Measurements from ENCODE around the gene B3GALNT2.

B3GALNT2 gene

GRCh38 chr1:235442788-235443429, 61.3 kb downstream of the B3GALNT2 start:
- H3K27ac ChIP-seq (ENCODE audit: low read length) = no peak overlapping the region
- H3K36me3 ChIP-seq (ENCODE audit: control insufficient read depth, low read depth, low read length) = peaks cover 63% of the 10 kb centered on the region
- H3K4me1 ChIP-seq (ENCODE audit: control insufficient read depth, low read depth, low read length) = no peaks in the 10 kb centered on the region
- no peak overlapping the region for H3K4me3 ChIP-seq (ENCODE audit: low read length)
- H3K9ac ChIP-seq (ENCODE audit: low read length) = no peak overlapping the region
- H3K27me3 ChIP-seq (ENCODE audit: control insufficient read depth, insufficient read depth, low read length) = no peaks in the 10 kb centered on the region
- H3K9me3 ChIP-seq (ENCODE audit: control insufficient read depth, low read depth, low read length) = no peaks in the 10 kb centered on the region

GRCh38 chr1:235441159-235441685, 63.0 kb downstream of the B3GALNT2 start:
- Histone ChIP-seq H3K27me3 (ENCODE audit: control insufficient read depth, insufficient read depth, low read length) (no peaks in the 10 kb centered on the region), H3K36me3 (ENCODE audit: control insufficient read depth, low read depth, low read length) (peaks cover 62% of the 10 kb centered on the region), H3K27ac (ENCODE audit: low read length) (no peak overlapping the region), H3K9ac (ENCODE audit: low read length) (no peak overlapping the region), H3K4me1 (ENCODE audit: control insufficient read depth, low read depth, low read length) (no peaks in the 10 kb centered on the region), H3K9me3 (ENCODE audit: control insufficient read depth, low read depth, low read length) (no peaks in the 10 kb centered on the region), H3K4me3 (ENCODE audit: low read length) (no peak overlapping the region)

GRCh38 chr1:235434001-235434400, 70.3 kb downstream of the B3GALNT2 start:
- H3K4me3 ChIP-seq (ENCODE audit: low read length) = no peak overlapping the region
- no peaks in the 10 kb centered on the region for H3K9me3 ChIP-seq (ENCODE audit: control insufficient read depth, low read depth, low read length)
- no peak overlapping the region for H3K9ac ChIP-seq (ENCODE audit: low read length)
- H3K4me1 ChIP-seq (ENCODE audit: control insufficient read depth, low read depth, low read length) = no peaks in the 10 kb centered on the region
- no peak overlapping the region for H3K27ac ChIP-seq (ENCODE audit: low read length)
- H3K36me3 ChIP-seq (ENCODE audit: control insufficient read depth, low read depth, low read length) = peaks cover 24% of the 10 kb centered on the region
- no peaks in the 10 kb centered on the region for H3K27me3 ChIP-seq (ENCODE audit: control insufficient read depth, insufficient read depth, low read length)

GRCh38 chr1:235430991-235431390, 73.3 kb downstream of the B3GALNT2 start:
- Histone ChIP-seq H3K36me3 (ENCODE audit: control insufficient read depth, low read depth, low read length) (peaks cover 6% of the 10 kb centered on the region), H3K27ac (ENCODE audit: low read length) (no peak overlapping the region), H3K27me3 (ENCODE audit: control insufficient read depth, insufficient read depth, low read length) (no peaks in the 10 kb centered on the region)

GRCh38 chr1:235429143-235429542, 75.1 kb downstream of the B3GALNT2 start:
- no peaks in the 10 kb centered on the region for H3K27me3 ChIP-seq (ENCODE audit: control insufficient read depth, insufficient read depth, low read length)
- H3K4me1 ChIP-seq (ENCODE audit: control insufficient read depth, low read depth, low read length) = no peaks in the 10 kb centered on the region
- H3K9me3 ChIP-seq (ENCODE audit: control insufficient read depth, low read depth, low read length) = no peaks in the 10 kb centered on the region
- no peak overlapping the region for H3K4me3 ChIP-seq (ENCODE audit: low read length)
- H3K9ac ChIP-seq (ENCODE audit: low read length) = no peak overlapping the region
- no peaks in the 10 kb centered on the region for H3K36me3 ChIP-seq (ENCODE audit: control insufficient read depth, low read depth, low read length)
- H3K27ac ChIP-seq (ENCODE audit: low read length) = no peak overlapping the region

More at GRCh38 chr1:235430991-235431390, 73.3 kb downstream of the B3GALNT2 start:
- H3K4me3 ChIP-seq (ENCODE audit: low read length) = no peak overlapping the region
- H3K4me1 ChIP-seq (ENCODE audit: control insufficient read depth, low read depth, low read length) = no peaks in the 10 kb centered on the region
- H3K9me3 ChIP-seq (ENCODE audit: control insufficient read depth, low read depth, low read length) = no peaks in the 10 kb centered on the region
- no peak overlapping the region for H3K9ac ChIP-seq (ENCODE audit: low read length)

GRCh38 chr1:235427447-235427846, 76.8 kb downstream of the B3GALNT2 start:
- no peak overlapping the region for H3K4me3 ChIP-seq (ENCODE audit: low read length)
- no peak overlapping the region for H3K9ac ChIP-seq (ENCODE audit: low read length)
- no peaks in the 10 kb centered on the region for H3K4me1 ChIP-seq (ENCODE audit: control insufficient read depth, low read depth, low read length)
- H3K27me3 ChIP-seq (ENCODE audit: control insufficient read depth, insufficient read depth, low read length) = no peaks in the 10 kb centered on the region
- no peaks in the 10 kb centered on the region for H3K36me3 ChIP-seq (ENCODE audit: control insufficient read depth, low read depth, low read length)
- H3K9me3 ChIP-seq (ENCODE audit: control insufficient read depth, low read depth, low read length) = no peaks in the 10 kb centered on the region
- no peak overlapping the region for H3K27ac ChIP-seq (ENCODE audit: low read length)

GRCh38 chr1:235426680-235427079, 77.6 kb downstream of the B3GALNT2 start:
- Histone ChIP-seq H3K27me3 (ENCODE audit: control insufficient read depth, insufficient read depth, low read length) (no peaks in the 10 kb centered on the region), H3K4me1 (ENCODE audit: control insufficient read depth, low read depth, low read length) (no peaks in the 10 kb centered on the region), H3K4me3 (ENCODE audit: low read length) (no peak overlapping the region), H3K27ac (ENCODE audit: low read length) (no peak overlapping the region), H3K36me3 (ENCODE audit: control insufficient read depth, low read depth, low read length) (no peaks in the 10 kb centered on the region), H3K9ac (ENCODE audit: low read length) (no peak overlapping the region), H3K9me3 (ENCODE audit: control insufficient read depth, low read depth, low read length) (no peaks in the 10 kb centered on the region)

GRCh38 chr1:235426143-235426542, 78.1 kb downstream of the B3GALNT2 start:
- Histone ChIP-seq H3K36me3 (ENCODE audit: control insufficient read depth, low read depth, low read length) (no peaks in the 10 kb centered on the region), H3K27ac (ENCODE audit: low read length) (no peak overlapping the region), H3K9me3 (ENCODE audit: control insufficient read depth, low read depth, low read length) (no peaks in the 10 kb centered on the region), H3K4me3 (ENCODE audit: low read length) (no peak overlapping the region), H3K27me3 (ENCODE audit: control insufficient read depth, insufficient read depth, low read length) (no peaks in the 10 kb centered on the region), H3K9ac (ENCODE audit: low read length) (no peak overlapping the region), H3K4me1 (ENCODE audit: control insufficient read depth, low read depth, low read length) (no peaks in the 10 kb centered on the region)

- H3K9ac ChIP-seq (ENCODE audit: low read length) = no peak overlapping the region
- no peak overlapping the region for H3K27ac ChIP-seq (ENCODE audit: low read length)
- H3K4me1 ChIP-seq (ENCODE audit: control insufficient read depth, low read depth, low read length) = no peaks in the 10 kb centered on the region
- H3K4me3 ChIP-seq (ENCODE audit: low read length) = no peak overlapping the region
- H3K27me3 ChIP-seq (ENCODE audit: control insufficient read depth, insufficient read depth, low read length) = no peaks in the 10 kb centered on the region
- H3K9me3 ChIP-seq (ENCODE audit: control insufficient read depth, low read depth, low read length) = no peaks in the 10 kb centered on the region
- H3K36me3 ChIP-seq (ENCODE audit: control insufficient read depth, low read depth, low read length) = no peaks in the 10 kb centered on the region
These were observed 78.9 kb downstream of the B3GALNT2 start for GRCh38 chr1:235425357-235425756.

- Histone ChIP-seq H3K9me3 (ENCODE audit: control insufficient read depth, low read depth, low read length) (no peaks in the 10 kb centered on the region), H3K4me1 (ENCODE audit: control insufficient read depth, low read depth, low read length) (no peaks in the 10 kb centered on the region), H3K4me3 (ENCODE audit: low read length) (no peak overlapping the region), H3K36me3 (ENCODE audit: control insufficient read depth, low read depth, low read length) (no peaks in the 10 kb centered on the region), H3K27me3 (ENCODE audit: control insufficient read depth, insufficient read depth, low read length) (no peaks in the 10 kb centered on the region), H3K27ac (ENCODE audit: low read length) (no peak overlapping the region), H3K9ac (ENCODE audit: low read length) (no peak overlapping the region)
These were observed 80.2 kb downstream of the B3GALNT2 start for GRCh38 chr1:235424092-235424491.

- no peaks in the 10 kb centered on the region for H3K4me1 ChIP-seq (ENCODE audit: control insufficient read depth, low read depth, low read length)
- H3K9me3 ChIP-seq (ENCODE audit: control insufficient read depth, low read depth, low read length) = no peaks in the 10 kb centered on the region
- H3K4me3 ChIP-seq (ENCODE audit: low read length) = no peak overlapping the region
- no peak overlapping the region for H3K9ac ChIP-seq (ENCODE audit: low read length)
- H3K27me3 ChIP-seq (ENCODE audit: control insufficient read depth, insufficient read depth, low read length) = no peaks in the 10 kb centered on the region
- no peaks in the 10 kb centered on the region for H3K36me3 ChIP-seq (ENCODE audit: control insufficient read depth, low read depth, low read length)
- no peak overlapping the region for H3K27ac ChIP-seq (ENCODE audit: low read length)
These were observed 81.0 kb downstream of the B3GALNT2 start for GRCh38 chr1:235423214-235423652.

GRCh38 chr1:235421751-235422150, 82.5 kb downstream of the B3GALNT2 start:
- no peaks in the 10 kb centered on the region for H3K36me3 ChIP-seq (ENCODE audit: control insufficient read depth, low read depth, low read length)
- no peak overlapping the region for H3K9ac ChIP-seq (ENCODE audit: low read length)
- H3K4me3 ChIP-seq (ENCODE audit: low read length) = no peak overlapping the region
- H3K27me3 ChIP-seq (ENCODE audit: control insufficient read depth, insufficient read depth, low read length) = no peaks in the 10 kb centered on the region
- H3K9me3 ChIP-seq (ENCODE audit: control insufficient read depth, low read depth, low read length) = no peaks in the 10 kb centered on the region
- H3K4me1 ChIP-seq (ENCODE audit: control insufficient read depth, low read depth, low read length) = no peaks in the 10 kb centered on the region
- H3K27ac ChIP-seq (ENCODE audit: low read length) = no peak overlapping the region
